ENCODE data around the gene OR5C1. TPM values are rescaled to one million over a fixed set of nuclear protein-coding genes. Genes with fewer than 3 reads are reported as not detected.

OR5C1 gene
- total and polyA plus RNA-seq, 4 donors: not detected

DNA sequence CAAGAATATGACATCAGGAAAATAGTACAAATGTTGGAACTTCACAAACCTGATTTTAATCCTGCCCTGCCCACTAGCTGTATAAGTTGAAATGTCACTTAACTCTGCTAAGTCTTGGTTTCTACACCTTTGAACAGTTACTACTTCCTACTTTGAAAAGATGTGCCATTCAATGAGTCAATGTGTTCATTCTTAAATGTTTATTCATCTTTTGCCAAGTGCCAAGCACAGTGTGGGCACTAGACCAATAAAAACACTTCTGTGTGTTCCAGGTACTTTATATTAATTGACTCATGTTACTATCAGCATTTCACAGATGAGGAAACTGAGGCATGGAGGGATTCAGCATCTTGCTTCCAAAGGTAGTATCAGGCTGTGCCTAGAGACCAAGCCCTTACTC lies 26.8 kb downstream of the OR5C1 start:
- no peak overlapping the region for H3K9ac ChIP-seq (ENCODE audit: insufficient read depth in 1 of 2, low read length in 2 of 2)
- H3K36me3 ChIP-seq (ENCODE audit: control insufficient read depth in 4 of 4, insufficient read depth in 4 of 4, low read length in 4 of 4): peaks cover 6 to 24% (median 12%) of the 10 kb centered on the region in 4 donors
- TF ChIP-seq, protein P1, sequence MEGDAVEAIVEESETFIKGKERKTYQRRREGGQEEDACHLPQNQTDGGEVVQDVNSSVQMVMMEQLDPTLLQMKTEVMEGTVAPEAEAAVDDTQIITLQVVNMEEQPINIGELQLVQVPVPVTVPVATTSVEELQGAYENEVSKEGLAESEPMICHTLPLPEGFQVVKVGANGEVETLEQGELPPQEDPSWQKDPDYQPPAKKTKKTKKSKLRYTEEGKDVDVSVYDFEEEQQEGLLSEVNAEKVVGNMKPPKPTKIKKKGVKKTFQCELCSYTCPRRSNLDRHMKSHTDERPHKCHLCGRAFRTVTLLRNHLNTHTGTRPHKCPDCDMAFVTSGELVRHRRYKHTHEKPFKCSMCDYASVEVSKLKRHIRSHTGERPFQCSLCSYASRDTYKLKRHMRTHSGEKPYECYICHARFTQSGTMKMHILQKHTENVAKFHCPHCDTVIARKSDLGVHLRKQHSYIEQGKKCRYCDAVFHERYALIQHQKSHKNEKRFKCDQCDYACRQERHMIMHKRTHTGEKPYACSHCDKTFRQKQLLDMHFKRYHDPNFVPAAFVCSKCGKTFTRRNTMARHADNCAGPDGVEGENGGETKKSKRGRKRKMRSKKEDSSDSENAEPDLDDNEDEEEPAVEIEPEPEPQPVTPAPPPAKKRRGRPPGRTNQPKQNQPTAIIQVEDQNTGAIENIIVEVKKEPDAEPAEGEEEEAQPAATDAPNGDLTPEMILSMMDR (IDR thresholded peaks at IDR 0.05; ENCODE audit: control extremely low read depth, extremely low read depth): no peak
- H3K4me3 ChIP-seq: no peak overlapping the region
- H3K27me3 ChIP-seq (ENCODE audit: control insufficient read depth in 3 of 3, insufficient read depth in 3 of 3, low read length in 2 of 3): no peaks in the 10 kb centered on the region
- no peak for ATAC-seq (ENCODE audit: insufficient read depth, low FRiP score)
- H3K4me1 ChIP-seq (ENCODE audit: control insufficient read depth in 5 of 5, insufficient read depth in 5 of 5, low read length in 5 of 5): peaks cover 0 to 7% (median 0%) of the 10 kb centered on the region in 5 donors
- no peaks in the 10 kb centered on the region for H3K9me3 ChIP-seq (ENCODE audit: control insufficient read depth in 4 of 4, insufficient read depth in 3 of 4, low read length in 3 of 4)
- DNase-seq: no peak
- H3K27ac ChIP-seq (ENCODE audit: low read depth in 1 of 2, low read length in 1 of 2): no peak overlapping the region

DNA sequence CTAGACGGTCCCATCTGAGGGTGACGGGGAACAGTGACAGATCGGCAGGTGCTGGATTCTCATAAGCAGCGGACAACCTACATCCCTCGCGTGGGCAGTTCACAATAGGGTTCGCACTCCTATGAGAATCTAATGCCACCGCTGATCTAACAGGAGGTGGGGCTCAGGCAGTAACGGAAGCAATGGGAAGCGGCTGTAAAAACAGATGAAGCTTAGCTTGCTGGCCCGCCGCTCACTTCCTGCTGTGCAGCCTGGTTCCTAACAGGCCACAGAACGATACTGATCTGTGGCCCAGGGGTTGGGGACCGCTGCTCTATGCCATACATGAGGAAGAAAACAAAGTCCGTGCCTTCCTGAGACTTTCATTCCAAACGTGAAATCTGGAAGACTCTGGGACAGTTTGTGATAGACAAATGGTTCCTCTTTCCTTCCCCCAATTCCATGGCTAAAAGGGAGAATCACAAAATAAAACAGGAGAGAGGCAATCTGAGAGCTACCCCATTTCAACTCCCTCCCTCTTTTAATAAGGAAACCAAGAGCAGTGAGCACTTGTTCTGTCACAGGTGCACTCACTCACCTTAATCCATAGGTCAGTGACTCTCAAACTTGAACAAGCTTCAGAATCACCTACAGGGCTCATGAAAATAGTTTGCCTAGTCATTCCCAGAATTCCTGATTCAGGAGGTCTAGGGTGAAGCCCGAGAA lies 27.6 kb downstream of the OR5C1 start:
- WGBS, 2 donors: 27 to 47% methylated on average over 17 of the region's 17 CpGs
- H3K27ac ChIP-seq (ENCODE audit: low read depth in 1 of 2, low read length in 1 of 2): peak overlapping the region in 1 of 2 donors; percentile 40

DNA sequence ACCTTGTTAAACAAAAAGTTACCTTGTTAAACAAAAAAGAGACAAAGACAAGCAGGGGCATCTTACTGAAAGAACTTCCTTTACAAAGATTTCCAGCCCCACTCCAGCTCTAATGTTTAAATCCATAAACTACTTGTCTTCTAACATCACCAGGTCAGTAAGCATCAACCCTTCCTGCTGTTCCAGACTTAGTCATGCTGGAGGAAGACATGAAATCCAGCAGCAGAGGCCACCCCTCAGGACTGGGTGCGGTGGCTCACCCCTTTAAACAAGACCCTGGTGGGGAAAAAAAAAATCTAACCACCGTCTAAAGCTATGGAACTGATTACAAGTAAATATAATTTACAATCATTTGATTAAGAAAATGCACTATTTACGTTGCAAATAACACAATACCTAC lies 30.6 kb downstream of the OR5C1 start:
- 62 to 72% methylated on average over 3 of the region's 3 CpGs for WGBS, 2 donors
- Histone ChIP-seq H3K27ac (ENCODE audit: low read depth in 1 of 2, low read length in 1 of 2) (peak overlapping the region; percentile 59 to 72), H3K9me3 (ENCODE audit: control insufficient read depth in 4 of 4, insufficient read depth in 3 of 4, low read length in 3 of 4) (no peaks in the 10 kb centered on the region), H3K27me3 (ENCODE audit: control insufficient read depth in 3 of 3, insufficient read depth in 3 of 3, low read length in 2 of 3) (no peaks in the 10 kb centered on the region), H3K9ac (ENCODE audit: insufficient read depth in 1 of 2, low read length in 2 of 2) (no peak overlapping the region), H3K4me1 (ENCODE audit: control insufficient read depth in 5 of 5, insufficient read depth in 5 of 5, low read length in 5 of 5) (peaks cover 0 to 7% (median 0%) of the 10 kb centered on the region in 5 donors), H3K36me3 (ENCODE audit: control insufficient read depth in 4 of 4, insufficient read depth in 4 of 4, low read length in 4 of 4) (peaks cover 12 to 36% (median 22%) of the 10 kb centered on the region in 4 donors), H3K4me3 (no peak overlapping the region)
- TF ChIP-seq, protein P1 (IDR thresholded peaks at IDR 0.05; ENCODE audit: control extremely low read depth, extremely low read depth): no peak
- ATAC-seq (ENCODE audit: insufficient read depth, low FRiP score) (no peak), DNase-seq (peak in 1 of 3 donors; percentile 22)

More for the DNA sequence above, 27.6 kb downstream of the OR5C1 start:
- H3K27me3 ChIP-seq (ENCODE audit: control insufficient read depth in 3 of 3, insufficient read depth in 3 of 3, low read length in 2 of 3): no peaks in the 10 kb centered on the region
- no peak overlapping the region for H3K4me3 ChIP-seq
- H3K36me3 ChIP-seq (ENCODE audit: control insufficient read depth in 4 of 4, insufficient read depth in 4 of 4, low read length in 4 of 4): peaks cover 6 to 24% (median 12%) of the 10 kb centered on the region in 4 donors
- DNase-seq (peak; percentile 21 to 46 (median 32)), ATAC-seq (ENCODE audit: insufficient read depth, low FRiP score) (peak; percentile 64)
- H3K4me1 ChIP-seq (ENCODE audit: control insufficient read depth in 5 of 5, insufficient read depth in 5 of 5, low read length in 5 of 5): peaks cover 0 to 7% (median 0%) of the 10 kb centered on the region in 5 donors
- TF ChIP-seq, protein P1 (IDR thresholded peaks at IDR 0.05; ENCODE audit: control extremely low read depth, extremely low read depth): no peak
- no peaks in the 10 kb centered on the region for H3K9me3 ChIP-seq (ENCODE audit: control insufficient read depth in 4 of 4, insufficient read depth in 3 of 4, low read length in 3 of 4)
- no peak overlapping the region for H3K9ac ChIP-seq (ENCODE audit: insufficient read depth in 1 of 2, low read length in 2 of 2)
